ENCODE results near the gene TRABD. TPM values are rescaled to one million over a fixed set of nuclear protein-coding genes. Genes with fewer than 3 reads are reported as not detected.

Gene TRABD
- total RNA-seq, 1 experiment from 2014 or later = 55.7 TPM

- no peak overlapping the region for H3K4me3 ChIP-seq (ENCODE audit: low read depth in 2 of 2, low read length in 2 of 2)
- no peaks in the 10 kb centered on the region for H3K9me3 ChIP-seq (ENCODE audit: control insufficient read depth, insufficient read depth, low read depth, low read length)
- H3K36me3 ChIP-seq (ENCODE audit: control insufficient read depth, insufficient read depth, low read length) = no peaks in the 10 kb centered on the region
- no TSS peak for BruUV-seq (replicated peaks)
- no peak overlapping the region for H3K27ac ChIP-seq (ENCODE audit: low read length)
- TF ChIP-seq, protein P1, sequence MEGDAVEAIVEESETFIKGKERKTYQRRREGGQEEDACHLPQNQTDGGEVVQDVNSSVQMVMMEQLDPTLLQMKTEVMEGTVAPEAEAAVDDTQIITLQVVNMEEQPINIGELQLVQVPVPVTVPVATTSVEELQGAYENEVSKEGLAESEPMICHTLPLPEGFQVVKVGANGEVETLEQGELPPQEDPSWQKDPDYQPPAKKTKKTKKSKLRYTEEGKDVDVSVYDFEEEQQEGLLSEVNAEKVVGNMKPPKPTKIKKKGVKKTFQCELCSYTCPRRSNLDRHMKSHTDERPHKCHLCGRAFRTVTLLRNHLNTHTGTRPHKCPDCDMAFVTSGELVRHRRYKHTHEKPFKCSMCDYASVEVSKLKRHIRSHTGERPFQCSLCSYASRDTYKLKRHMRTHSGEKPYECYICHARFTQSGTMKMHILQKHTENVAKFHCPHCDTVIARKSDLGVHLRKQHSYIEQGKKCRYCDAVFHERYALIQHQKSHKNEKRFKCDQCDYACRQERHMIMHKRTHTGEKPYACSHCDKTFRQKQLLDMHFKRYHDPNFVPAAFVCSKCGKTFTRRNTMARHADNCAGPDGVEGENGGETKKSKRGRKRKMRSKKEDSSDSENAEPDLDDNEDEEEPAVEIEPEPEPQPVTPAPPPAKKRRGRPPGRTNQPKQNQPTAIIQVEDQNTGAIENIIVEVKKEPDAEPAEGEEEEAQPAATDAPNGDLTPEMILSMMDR (IDR thresholded peaks at IDR 0.05) = no peak
- TF ChIP-seq, protein P2, sequence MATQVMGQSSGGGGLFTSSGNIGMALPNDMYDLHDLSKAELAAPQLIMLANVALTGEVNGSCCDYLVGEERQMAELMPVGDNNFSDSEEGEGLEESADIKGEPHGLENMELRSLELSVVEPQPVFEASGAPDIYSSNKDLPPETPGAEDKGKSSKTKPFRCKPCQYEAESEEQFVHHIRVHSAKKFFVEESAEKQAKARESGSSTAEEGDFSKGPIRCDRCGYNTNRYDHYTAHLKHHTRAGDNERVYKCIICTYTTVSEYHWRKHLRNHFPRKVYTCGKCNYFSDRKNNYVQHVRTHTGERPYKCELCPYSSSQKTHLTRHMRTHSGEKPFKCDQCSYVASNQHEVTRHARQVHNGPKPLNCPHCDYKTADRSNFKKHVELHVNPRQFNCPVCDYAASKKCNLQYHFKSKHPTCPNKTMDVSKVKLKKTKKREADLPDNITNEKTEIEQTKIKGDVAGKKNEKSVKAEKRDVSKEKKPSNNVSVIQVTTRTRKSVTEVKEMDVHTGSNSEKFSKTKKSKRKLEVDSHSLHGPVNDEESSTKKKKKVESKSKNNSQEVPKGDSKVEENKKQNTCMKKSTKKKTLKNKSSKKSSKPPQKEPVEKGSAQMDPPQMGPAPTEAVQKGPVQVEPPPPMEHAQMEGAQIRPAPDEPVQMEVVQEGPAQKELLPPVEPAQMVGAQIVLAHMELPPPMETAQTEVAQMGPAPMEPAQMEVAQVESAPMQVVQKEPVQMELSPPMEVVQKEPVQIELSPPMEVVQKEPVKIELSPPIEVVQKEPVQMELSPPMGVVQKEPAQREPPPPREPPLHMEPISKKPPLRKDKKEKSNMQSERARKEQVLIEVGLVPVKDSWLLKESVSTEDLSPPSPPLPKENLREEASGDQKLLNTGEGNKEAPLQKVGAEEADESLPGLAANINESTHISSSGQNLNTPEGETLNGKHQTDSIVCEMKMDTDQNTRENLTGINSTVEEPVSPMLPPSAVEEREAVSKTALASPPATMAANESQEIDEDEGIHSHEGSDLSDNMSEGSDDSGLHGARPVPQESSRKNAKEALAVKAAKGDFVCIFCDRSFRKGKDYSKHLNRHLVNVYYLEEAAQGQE (IDR thresholded peaks at IDR 0.05; ENCODE audit: insufficient read depth in 1 of 2, low read depth in 2 of 2, low read length in 1 of 2) = no peak
- TF ChIP-seq POLR2AphosphoS5 (IDR thresholded peaks at IDR 0.05; ENCODE audit: low read depth, low read length) (no peak), SIN3A (IDR thresholded peaks at IDR 0.05; ENCODE audit: borderline replicate concordance, insufficient read depth, low read depth, low read length) (no peak), TCF7L2 (IDR thresholded peaks at IDR 0.05; ENCODE audit: low read depth, low read length) (no peak)
- in situ Hi-C loops (cut with HindIII; ENCODE audit: low pct_unique_long_range_greater_than_20kb, low sequenced_read_pairs) = no loop called here
- DNase-seq (ENCODE audit: low read depth, low spot score) (no peak), ATAC-seq (no peak)
- no peaks in the 10 kb centered on the region for H3K4me1 ChIP-seq (ENCODE audit: control insufficient read depth, insufficient read depth, low read length)
- ChIA-PET CTCF (no interaction called here), POLR2A (no interaction called here)
- intact Hi-C loops (cut with micrococcal nuclease; ENCODE audit: unreplicated experiment) = no loop called here
- no peaks in the 10 kb centered on the region for H3K27me3 ChIP-seq (ENCODE audit: control insufficient read depth, insufficient read depth, low read length)
Observed at GRCh38 chr22:50233223-50233622, 47.5 kb downstream of the TRABD start.

DNA sequence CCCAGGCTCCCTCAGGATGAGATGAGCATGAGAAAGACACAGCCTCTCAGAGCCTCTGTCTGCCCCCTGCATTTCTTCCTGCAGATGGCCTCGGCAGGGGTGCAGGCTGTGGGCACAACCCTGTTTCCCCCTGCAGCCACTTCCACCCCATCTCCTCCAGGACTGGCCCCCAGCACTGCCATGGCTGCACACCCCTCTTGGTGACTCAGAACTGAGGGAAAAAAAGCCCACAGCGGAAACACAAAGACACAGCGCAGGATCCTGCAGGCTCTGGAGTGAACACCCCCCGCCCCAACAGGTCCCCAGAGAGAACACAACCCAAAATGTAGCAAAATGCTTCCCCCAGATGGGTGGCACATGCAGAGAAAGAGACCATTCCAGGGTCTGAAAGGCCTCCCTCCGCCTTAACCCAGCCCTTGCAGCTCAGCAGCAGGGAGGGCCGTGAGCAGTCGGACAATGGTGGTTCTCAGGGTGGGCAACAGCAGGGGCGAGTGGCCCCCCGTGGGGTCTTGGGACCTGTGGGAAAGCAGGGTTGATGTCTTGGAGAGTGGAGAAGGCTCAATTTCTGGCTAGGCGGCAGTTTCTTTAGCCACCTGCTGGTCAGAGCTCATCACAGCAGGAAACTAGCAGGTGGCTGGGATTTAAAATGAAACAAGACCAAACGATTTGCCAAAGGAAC, 51.2 kb downstream of the TRABD start:
- ChIA-PET POLR2A (no interaction called here), CTCF (interaction anchor here (0.6 kb wide), 1 partner anchor 94 kb away, joined by 5 read pairs; no protein-coding TSS in a partner anchor)
- Histone ChIP-seq H3K4me1 (ENCODE audit: control insufficient read depth, insufficient read depth, low read length) (no peaks in the 10 kb centered on the region), H3K27ac (ENCODE audit: low read length) (no peak overlapping the region), H3K9me3 (ENCODE audit: control insufficient read depth, insufficient read depth, low read depth, low read length) (no peaks in the 10 kb centered on the region), H3K27me3 (ENCODE audit: control insufficient read depth, insufficient read depth, low read length) (no peaks in the 10 kb centered on the region), H3K36me3 (ENCODE audit: control insufficient read depth, insufficient read depth, low read length) (no peaks in the 10 kb centered on the region), H3K4me3 (ENCODE audit: low read depth in 2 of 2, low read length in 2 of 2) (no peak overlapping the region)
- no peak for ATAC-seq
- in situ Hi-C loops (cut with HindIII; ENCODE audit: low pct_unique_long_range_greater_than_20kb, low sequenced_read_pairs) (no loop called here), intact Hi-C loops (cut with micrococcal nuclease; ENCODE audit: unreplicated experiment) (no loop called here)
- no TSS peak for BruUV-seq (replicated peaks)
- TF ChIP-seq, protein P1 (IDR thresholded peaks at IDR 0.05) = no peak; the same call in 1 of the 2 replicates
- TF ChIP-seq TCF7L2 (IDR thresholded peaks at IDR 0.05; ENCODE audit: low read depth, low read length) (no peak), POLR2AphosphoS5 (IDR thresholded peaks at IDR 0.05; ENCODE audit: low read depth, low read length) (no peak), SIN3A (IDR thresholded peaks at IDR 0.05; ENCODE audit: borderline replicate concordance, insufficient read depth, low read depth, low read length) (no peak)
- TF ChIP-seq, protein P2 (IDR thresholded peaks at IDR 0.05; ENCODE audit: insufficient read depth in 1 of 2, low read depth in 2 of 2, low read length in 1 of 2) = no peak
- DNase-seq (ENCODE audit: low read depth, low spot score) = no peak
